Measurements from ENCODE around the gene TCF20.

GRCh38 chr22:42243802-42244060 lies 26.7 kb downstream of the TCF20 start:
- TF ChIP-seq EZH2 (IDR thresholded peaks at IDR 0.05; ENCODE audit: borderline replicate concordance, insufficient read depth, low read depth, low read length, poor library complexity, severe bottlenecking) (no peak), CTCF (IDR thresholded peaks at IDR 0.05) (no peak)

Data from B cell (primary cell).